Heart left ventricle (tissue), 13 donors: ENCODE results near the gene DLGAP1.

ENCODE experiments used
- POLR2A ChIP-seq, 2 donors: fragments of 450-650 bp; IDR thresholded peaks; one replicate each; pipeline ENCODE4 v1.6.1; 2017; ENCODE audit warnings: antibody characterized with exemption in 2 of 2, mild to moderate bottlenecking in 2 of 2, moderate library complexity in 2 of 2
- TF ChIP-seq, protein P1 (sequence below), 12 donors: fragments of 200-600 bp; sonication (generic) in 4 of 12; IDR thresholded peaks; one replicate each; pipeline versions ENCODE4 v1.5.0 to v1.8.0; 2018 to 2022; ENCODE audit warnings: antibody characterized with exemption in 12 of 12, mild to moderate bottlenecking in 5 of 12
- donor health status: ischemic (EF 13 %, LVEDD 7.1; RV severe dilation, severe dysfunction).
- donor health status: DM: no; HTN: yes; CAD: no.
- donor health status: DM: no; HTN: no; CAD: no.
- donor health status: ischemic (EF 25% LVEDD 6.9; RV normal size, moderate dysfunction).
- donor health status: ischemic (EF 25% LVEDD 5.7; RV mildly dilated, moderate dysfunction).
- donor health status: ischemic (EF 35%, LVEDD 5.7; RV mildly dilated, moderate dysfunction).
- donor health status: nonischemic (EF 11% LVEDD 7.7; RV severe dilation, severe dysfunction).
- donor health status: DM: yes; HTN: yes; CAD: no.
- donor health status: PGD.
- donor health status: ischemic (EF 29% LVEDD 5.4; RV normal size, mild dysfunction).
- donor health status: nonischemic (EF 23%, LVEDD 6.1; RV moderate dilation, normal function).

DNA sequence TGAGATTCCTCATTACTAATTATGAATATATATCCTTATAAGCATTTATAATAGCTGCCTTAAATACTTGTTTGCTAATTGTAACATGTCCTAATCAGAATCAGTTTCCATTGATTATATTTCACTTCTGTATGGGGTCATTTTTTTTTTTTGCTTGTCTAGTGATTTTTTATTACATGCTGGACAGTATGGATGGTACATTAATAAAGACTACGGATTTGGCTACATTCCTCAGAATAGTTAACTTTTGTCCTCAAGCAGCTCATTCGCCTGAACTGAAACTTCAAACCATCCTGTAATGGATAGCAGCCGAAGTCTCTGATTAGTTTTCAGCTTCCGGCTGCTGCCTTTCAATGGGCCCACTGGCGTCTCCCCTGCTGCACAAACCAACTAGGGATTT lies 993.4 kb downstream of the DLGAP1 start:
- no peak for TF ChIP-seq POLR2A (IDR thresholded peaks at IDR 0.05)
- TF ChIP-seq, protein P1, sequence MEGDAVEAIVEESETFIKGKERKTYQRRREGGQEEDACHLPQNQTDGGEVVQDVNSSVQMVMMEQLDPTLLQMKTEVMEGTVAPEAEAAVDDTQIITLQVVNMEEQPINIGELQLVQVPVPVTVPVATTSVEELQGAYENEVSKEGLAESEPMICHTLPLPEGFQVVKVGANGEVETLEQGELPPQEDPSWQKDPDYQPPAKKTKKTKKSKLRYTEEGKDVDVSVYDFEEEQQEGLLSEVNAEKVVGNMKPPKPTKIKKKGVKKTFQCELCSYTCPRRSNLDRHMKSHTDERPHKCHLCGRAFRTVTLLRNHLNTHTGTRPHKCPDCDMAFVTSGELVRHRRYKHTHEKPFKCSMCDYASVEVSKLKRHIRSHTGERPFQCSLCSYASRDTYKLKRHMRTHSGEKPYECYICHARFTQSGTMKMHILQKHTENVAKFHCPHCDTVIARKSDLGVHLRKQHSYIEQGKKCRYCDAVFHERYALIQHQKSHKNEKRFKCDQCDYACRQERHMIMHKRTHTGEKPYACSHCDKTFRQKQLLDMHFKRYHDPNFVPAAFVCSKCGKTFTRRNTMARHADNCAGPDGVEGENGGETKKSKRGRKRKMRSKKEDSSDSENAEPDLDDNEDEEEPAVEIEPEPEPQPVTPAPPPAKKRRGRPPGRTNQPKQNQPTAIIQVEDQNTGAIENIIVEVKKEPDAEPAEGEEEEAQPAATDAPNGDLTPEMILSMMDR (IDR thresholded peaks at IDR 0.05), result no peak
